Cardiac muscle cell (in vitro differentiated cells and primary cell): ENCODE measurements around the gene MX2. TPM values are rescaled to one million over a fixed set of nuclear protein-coding genes. Genes with fewer than 3 reads are reported as not detected.
A peak's percentile ranks its signal among the peaks of the same experiment; 100 is the strongest.

Experiments
- DNase-seq, 2 donors: peaks; one replicate each; pipeline versions ENCODE4 v3.0.0 to v3.0.0-alpha.2; 2010 to 2017; ENCODE audit warnings: low read depth in 1 of 2, low spot score in 1 of 2
- H3K27ac ChIP-seq: fragments of 200-600 bp; sonication (generic); 2 replicates; pipeline ENCODE4 v1.5.1; 2016
- H3K27me3 ChIP-seq: fragments of 200-600 bp; sonication (generic); 2 replicates; pipeline ENCODE4 v1.6.0; 2016; ENCODE audit warnings: control low read depth
- H3K36me3 ChIP-seq: fragments of 200-600 bp; sonication (generic); 2 replicates; pipeline ENCODE4 v1.5.1; 2016; ENCODE audit warnings: control low read depth
- H3K4me1 ChIP-seq: fragments of 200-600 bp; sonication (generic); 2 replicates; pipeline ENCODE4 v1.8.1; 2017; ENCODE audit warnings: low read depth, mild to moderate bottlenecking, mixed run types
- H3K4me3 ChIP-seq: fragments of 200-600 bp; sonication (generic); 2 replicates; pipeline ENCODE4 v1.5.1; 2016; ENCODE audit warnings: mild to moderate bottlenecking
- H3K9me3 ChIP-seq: fragments of 200-600 bp; sonication (generic); 2 replicates; pipeline ENCODE4 v1.5.1; 2017; ENCODE audit warnings: low read depth, mild to moderate bottlenecking, control low read depth
- CTCF ChIP-seq: IDR thresholded peaks from 2 replicates; pipeline ENCODE4 v1.5.1; 2012; ENCODE audit warnings: low read depth, mild to moderate bottlenecking, low read length
- polyA plus RNA-seq: library from polyadenylated mRNA; unstranded; fragments of >200 nt; fragmentation: Nextera tagmentation; extraction: Ambion mirVana; gene quantifications from 2 replicates; pipeline ENCODE4 v1.2.1, GENCODE V29; 2016
- total RNA-seq: library from RNA; depleted of rRNA; stranded (reverse); fragments of >200 nt; gene quantifications from 2 replicates; pipeline ENCODE4 v1.2.3, GENCODE V29; 2016

MX2 gene
- total and polyA plus RNA-seq, 2 experiments from 2014 or later, result 0.28 to 2.3 TPM

- no peak overlapping the region for H3K27ac ChIP-seq
- no peak overlapping the region for H3K4me3 ChIP-seq
- no peaks in the 10 kb centered on the region for H3K4me1 ChIP-seq
- no peak for TF ChIP-seq CTCF
- no peaks in the 10 kb centered on the region for H3K27me3 ChIP-seq
- no peaks in the 10 kb centered on the region for H3K9me3 ChIP-seq
- no peaks in the 10 kb centered on the region for H3K36me3 ChIP-seq
- no peak for DNase-seq
These were observed 32.1 kb downstream of the MX2 start for GRCh38 chr21:41393876-41394465.

GRCh38 chr21:41396558-41397075 is 34.8 kb downstream of the MX2 start:
- Histone ChIP-seq H3K27ac (no peak overlapping the region), H3K9me3 (no peaks in the 10 kb centered on the region), H3K4me1 (no peaks in the 10 kb centered on the region), H3K27me3 (no peaks in the 10 kb centered on the region), H3K4me3 (no peak overlapping the region), H3K36me3 (no peaks in the 10 kb centered on the region)
- DNase-seq, result peak in 1 of 2 donors; percentile 63
- TF ChIP-seq CTCF, result no peak

GRCh38 chr21:41397471-41397891 is 35.7 kb downstream of the MX2 start:
- H3K9me3 ChIP-seq, result no peaks in the 10 kb centered on the region
- no peaks in the 10 kb centered on the region for H3K4me1 ChIP-seq
- no peak overlapping the region for H3K27ac ChIP-seq
- no peak for TF ChIP-seq CTCF
- no peak for DNase-seq
- H3K27me3 ChIP-seq, result no peaks in the 10 kb centered on the region
- no peak overlapping the region for H3K4me3 ChIP-seq
- H3K36me3 ChIP-seq, result no peaks in the 10 kb centered on the region

GRCh38 chr21:41398251-41398650 is 36.4 kb downstream of the MX2 start:
- Histone ChIP-seq H3K27ac (no peak overlapping the region), H3K36me3 (no peaks in the 10 kb centered on the region), H3K9me3 (no peaks in the 10 kb centered on the region), H3K4me1 (no peaks in the 10 kb centered on the region), H3K4me3 (no peak overlapping the region), H3K27me3 (no peaks in the 10 kb centered on the region)
- no peak for TF ChIP-seq CTCF
- no peak for DNase-seq

GRCh38 chr21:41398831-41399230 is 37.0 kb downstream of the MX2 start:
- DNase-seq, result no peak
- no peaks in the 10 kb centered on the region for H3K27me3 ChIP-seq
- H3K9me3 ChIP-seq, result no peaks in the 10 kb centered on the region
- no peak overlapping the region for H3K4me3 ChIP-seq
- H3K27ac ChIP-seq, result no peak overlapping the region
- no peak for TF ChIP-seq CTCF
- no peaks in the 10 kb centered on the region for H3K36me3 ChIP-seq
- H3K4me1 ChIP-seq, result no peaks in the 10 kb centered on the region
